Prostate gland (tissue), 2 donors: ENCODE results near the gene CCDC12. TPM values are rescaled to one million over a fixed set of nuclear protein-coding genes. Genes with fewer than 3 reads are reported as not detected.

Experiments used
- DNase-seq: peaks from one replicate; pipeline ENCODE4 v3.0.0-alpha.2; 2019; ENCODE audit warnings: low spot score
- H3K27ac ChIP-seq, 2 donors: fragments of 200-600 bp; sonication (generic); 2 replicates each; pipeline ENCODE4 v1.5.1; 2017 to 2019
- H3K27me3 ChIP-seq: fragments of 200-600 bp; sonication (generic); replicated peaks from 2 replicates; pipeline ENCODE4 v1.5.1; 2019; ENCODE audit not compliant: insufficient read depth
- H3K36me3 ChIP-seq, 2 donors: fragments of 200-600 bp; sonication (generic); 1 replicate in 1 of 2; 2 replicates in 1 of 2; pipeline versions ENCODE4 v1.5.1 to v1.8.1; 2017 to 2019
- H3K4me1 ChIP-seq: fragments of 200-600 bp; sonication (generic); replicated peaks from 2 replicates; pipeline ENCODE4 v1.5.1; 2019
- H3K4me3 ChIP-seq, 2 donors: fragments of 200-600 bp; sonication (generic); 2 replicates each; pipeline ENCODE4 v1.5.1; 2017 to 2019
- H3K9me3 ChIP-seq: fragments of 200-600 bp; sonication (generic); 2 replicates; pipeline ENCODE4 v1.5.1; 2017
- POLR2A ChIP-seq: fragments of 450-650 bp; IDR thresholded peaks from one replicate; pipeline ENCODE4 v1.6.1; 2016; ENCODE audit warnings: antibody characterized with exemption, mild to moderate bottlenecking
- POLR2AphosphoS5 ChIP-seq: sonication (generic); formaldehyde crosslinking; IDR thresholded peaks from one replicate; pipeline ENCODE4 v1.6.1; 2017; ENCODE audit warnings: antibody characterized with exemption
- WGBS: methylation state at CpG from one replicate; pipeline ENCODE4 v1.1.5; 2018; 5-methylcytosine and 5-hydroxymethylcytosine counted together
- intact Hi-C: fragments of 100-400 bp; cut with DNase I; formaldehyde crosslinking; loops from one replicate; pipeline ENCODE4 v1.14.2; 2022
- total RNA-seq, 2 donors: library from RNA; depleted of rRNA; stranded (reverse); fragments of >200 nt; gene quantifications; one replicate each; pipeline ENCODE4 v1.1.0, GENCODE V29; 2016
- TF ChIP-seq, protein P1 (sequence below), 4 experiments: fragments of 200-600 bp in 2 of 4; fragments of 450-650 bp in 2 of 4; sonication (generic) in 2 of 4; IDR thresholded peaks; 1 replicate in 3 of 4; 2 replicates in 1 of 4; pipeline ENCODE4 v1.5.1; 2016 to 2019; ENCODE audit warnings: antibody characterized with exemption in 4 of 4, mild to moderate bottlenecking in 2 of 4, moderate library complexity in 2 of 4

Gene CCDC12
- total RNA-seq, 2 donors from 2014 or later, result 34.6 to 78.7 TPM

DNA sequence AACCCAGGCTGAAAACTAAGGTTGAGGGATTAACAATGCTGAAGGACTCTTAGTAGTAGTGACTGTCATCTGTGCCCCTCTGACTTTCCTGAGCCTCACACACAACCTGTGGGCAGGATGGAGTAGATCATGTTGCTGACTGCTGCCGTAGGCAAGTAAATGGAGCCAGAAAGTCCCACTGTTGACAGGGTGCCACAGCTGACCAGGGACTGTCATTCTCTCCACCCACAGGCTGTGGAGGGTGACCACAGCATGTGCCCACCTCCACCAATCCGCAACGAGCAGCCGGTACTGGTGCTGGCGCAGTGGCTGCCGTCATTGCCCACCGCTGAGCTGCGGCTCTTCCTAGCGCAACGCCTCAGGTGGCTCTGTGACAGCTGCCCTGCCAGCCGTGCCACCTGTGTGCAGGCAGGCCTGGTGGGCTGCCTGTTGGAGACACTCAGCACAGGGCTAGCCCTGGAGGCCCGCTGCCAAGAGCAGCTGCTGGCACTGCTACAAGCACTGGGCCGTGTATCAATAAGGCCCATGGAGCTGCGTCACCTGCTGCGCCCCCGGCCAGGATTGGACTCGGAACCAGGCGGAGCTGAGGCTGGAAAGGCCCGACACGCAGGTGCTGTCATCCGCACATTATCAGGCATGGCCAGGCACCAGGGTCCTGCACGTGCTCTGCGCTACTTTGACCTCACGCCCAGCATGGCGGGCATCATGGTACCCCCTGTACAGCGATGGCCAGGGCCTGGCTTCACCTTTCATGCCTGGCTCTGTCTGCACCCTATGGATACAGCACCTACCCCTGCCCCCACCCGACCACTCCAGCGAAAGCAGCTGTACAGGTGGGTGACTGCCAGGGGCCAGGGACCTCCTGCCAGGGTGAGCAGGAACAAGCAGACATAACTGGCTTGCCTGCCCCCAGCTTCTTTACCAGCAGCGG is 18.5 kb upstream of the CCDC12 start:
- H3K27ac ChIP-seq, result no peak overlapping the region
- no peak for DNase-seq
- no peak for TF ChIP-seq POLR2AphosphoS5
- TF ChIP-seq, protein P1, sequence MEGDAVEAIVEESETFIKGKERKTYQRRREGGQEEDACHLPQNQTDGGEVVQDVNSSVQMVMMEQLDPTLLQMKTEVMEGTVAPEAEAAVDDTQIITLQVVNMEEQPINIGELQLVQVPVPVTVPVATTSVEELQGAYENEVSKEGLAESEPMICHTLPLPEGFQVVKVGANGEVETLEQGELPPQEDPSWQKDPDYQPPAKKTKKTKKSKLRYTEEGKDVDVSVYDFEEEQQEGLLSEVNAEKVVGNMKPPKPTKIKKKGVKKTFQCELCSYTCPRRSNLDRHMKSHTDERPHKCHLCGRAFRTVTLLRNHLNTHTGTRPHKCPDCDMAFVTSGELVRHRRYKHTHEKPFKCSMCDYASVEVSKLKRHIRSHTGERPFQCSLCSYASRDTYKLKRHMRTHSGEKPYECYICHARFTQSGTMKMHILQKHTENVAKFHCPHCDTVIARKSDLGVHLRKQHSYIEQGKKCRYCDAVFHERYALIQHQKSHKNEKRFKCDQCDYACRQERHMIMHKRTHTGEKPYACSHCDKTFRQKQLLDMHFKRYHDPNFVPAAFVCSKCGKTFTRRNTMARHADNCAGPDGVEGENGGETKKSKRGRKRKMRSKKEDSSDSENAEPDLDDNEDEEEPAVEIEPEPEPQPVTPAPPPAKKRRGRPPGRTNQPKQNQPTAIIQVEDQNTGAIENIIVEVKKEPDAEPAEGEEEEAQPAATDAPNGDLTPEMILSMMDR (IDR thresholded peaks at IDR 0.05), result no peak
- no peak for TF ChIP-seq POLR2A
- WGBS, result 90% methylated on average over 24 of the region's 29 CpGs
- no peak overlapping the region for H3K4me3 ChIP-seq
- no peaks in the 10 kb centered on the region for H3K9me3 ChIP-seq
- intact Hi-C loops, result loop anchor here (5.0 to 10.0 kb wide), 2 partner anchors 73 to 290 kb away; partner anchors contain the start of gene TMIE
- H3K4me1 ChIP-seq, result no peaks in the 10 kb centered on the region
- no peaks in the 10 kb centered on the region for H3K36me3 ChIP-seq
- H3K27me3 ChIP-seq, result no peaks in the 10 kb centered on the region

DNA sequence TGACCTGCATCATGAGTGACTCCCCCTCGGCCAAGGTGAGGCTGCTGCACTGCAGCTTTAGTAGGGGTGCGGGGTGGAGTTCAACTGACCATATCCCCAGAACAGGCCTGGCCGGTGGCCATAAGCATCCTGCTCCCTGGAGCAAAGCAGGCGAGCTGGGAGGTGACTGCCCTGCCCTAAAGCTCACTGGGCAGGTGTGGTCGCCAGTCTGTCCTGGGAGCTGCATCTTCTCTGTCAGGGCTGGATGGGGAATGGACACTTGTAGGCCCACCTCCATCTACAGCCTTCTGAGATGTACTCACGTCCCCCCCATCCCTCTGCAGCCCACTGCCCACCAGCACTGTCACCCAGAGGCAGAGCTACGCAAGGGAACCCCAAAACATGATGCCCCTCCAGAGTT is 17.4 kb upstream of the CCDC12 start:
- 85% methylated on average over 7 of the region's 7 CpGs for WGBS
- no peaks in the 10 kb centered on the region for H3K36me3 ChIP-seq
- DNase-seq, result no peak
- no peaks in the 10 kb centered on the region for H3K4me1 ChIP-seq
- H3K4me3 ChIP-seq, result no peak overlapping the region
- no peaks in the 10 kb centered on the region for H3K27me3 ChIP-seq
- no peaks in the 10 kb centered on the region for H3K9me3 ChIP-seq
- intact Hi-C loops, result loop anchor here (10.0 kb wide), 1 partner anchor 289 kb away; the partner anchor contains the start of gene TMIE
- H3K27ac ChIP-seq, result no peak overlapping the region
- TF ChIP-seq POLR2AphosphoS5, result no peak
- TF ChIP-seq POLR2A, result no peak
- TF ChIP-seq, protein P1 (IDR thresholded peaks at IDR 0.05), result no peak

DNA sequence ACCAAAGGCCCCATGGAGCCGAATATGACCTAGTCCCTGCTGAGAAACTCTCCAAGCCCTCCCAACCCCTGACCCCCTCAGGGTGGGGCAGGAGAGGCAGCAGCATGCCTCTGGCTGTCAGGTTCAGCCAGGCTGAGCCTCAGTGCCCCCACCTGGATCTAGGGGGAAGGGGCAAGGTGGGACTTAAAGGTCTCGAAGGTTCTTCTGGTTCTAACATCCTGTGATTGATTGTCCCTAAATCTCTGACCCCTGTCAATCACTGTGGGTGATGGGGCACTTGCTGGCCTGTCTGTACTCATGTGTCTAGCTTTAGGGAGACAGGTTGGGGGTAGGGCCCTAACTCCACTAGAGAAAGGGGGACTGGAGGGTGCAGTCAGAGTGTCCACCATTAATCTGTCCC is 16.7 kb upstream of the CCDC12 start:
- Histone ChIP-seq H3K9me3 (no peaks in the 10 kb centered on the region), H3K27me3 (no peaks in the 10 kb centered on the region), H3K36me3 (no peaks in the 10 kb centered on the region), H3K4me1 (no peaks in the 10 kb centered on the region), H3K4me3 (no peak overlapping the region), H3K27ac (no peak overlapping the region)
- no peak for TF ChIP-seq POLR2A
- TF ChIP-seq POLR2AphosphoS5, result no peak
- TF ChIP-seq, protein P1 (IDR thresholded peaks at IDR 0.05), result no peak
- intact Hi-C loops, result loop anchor here (10.0 kb wide), 1 partner anchor 288 kb away; the partner anchor contains the start of gene TMIE
- 86% methylated on average over 2 of the region's 2 CpGs for WGBS
- no peak for DNase-seq

DNA sequence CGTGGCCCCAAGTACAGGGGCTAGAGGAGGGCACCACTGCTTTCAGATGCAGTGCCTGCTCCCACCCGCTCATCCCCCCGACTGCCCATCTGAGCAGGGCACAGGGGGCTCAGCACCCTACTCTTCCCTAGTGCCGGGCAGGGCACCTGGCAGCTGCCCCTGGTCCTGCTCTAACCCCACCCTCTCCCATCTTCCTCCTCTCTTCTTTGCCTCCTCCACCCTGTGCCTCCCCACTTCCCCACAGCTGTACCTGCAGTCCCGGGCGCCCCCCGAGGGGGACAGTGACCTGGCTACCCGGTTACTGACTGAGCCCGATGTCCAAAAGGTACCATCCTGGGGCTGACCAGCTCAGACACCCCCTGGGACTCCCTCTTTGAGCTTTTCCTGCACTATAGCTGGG is 15.7 kb upstream of the CCDC12 start:
- Histone ChIP-seq H3K27ac (no peak overlapping the region), H3K4me3 (no peak overlapping the region), H3K4me1 (no peaks in the 10 kb centered on the region), H3K36me3 (no peaks in the 10 kb centered on the region), H3K27me3 (no peaks in the 10 kb centered on the region), H3K9me3 (no peaks in the 10 kb centered on the region)
- TF ChIP-seq, protein P1 (IDR thresholded peaks at IDR 0.05), result no peak
- TF ChIP-seq POLR2A, result no peak
- no peak for TF ChIP-seq POLR2AphosphoS5
- DNase-seq, result no peak
- WGBS, result 92% methylated on average over 9 of the region's 9 CpGs
- intact Hi-C loops, result loop anchor here (10.0 kb wide), 1 partner anchor 287 kb away; the partner anchor contains the start of gene TMIE
